ENCODE measurements around the gene SLC4A1AP. TPM values are rescaled to one million over a fixed set of nuclear protein-coding genes. Genes with fewer than 3 reads are reported as not detected.

Gene SLC4A1AP
- total and polyA plus RNA-seq, 2 of the 13 experiments (the other 11 are each of a cell fraction or from before 2014, with no cell fraction given), result 15.3 to 44.6 TPM

DNA sequence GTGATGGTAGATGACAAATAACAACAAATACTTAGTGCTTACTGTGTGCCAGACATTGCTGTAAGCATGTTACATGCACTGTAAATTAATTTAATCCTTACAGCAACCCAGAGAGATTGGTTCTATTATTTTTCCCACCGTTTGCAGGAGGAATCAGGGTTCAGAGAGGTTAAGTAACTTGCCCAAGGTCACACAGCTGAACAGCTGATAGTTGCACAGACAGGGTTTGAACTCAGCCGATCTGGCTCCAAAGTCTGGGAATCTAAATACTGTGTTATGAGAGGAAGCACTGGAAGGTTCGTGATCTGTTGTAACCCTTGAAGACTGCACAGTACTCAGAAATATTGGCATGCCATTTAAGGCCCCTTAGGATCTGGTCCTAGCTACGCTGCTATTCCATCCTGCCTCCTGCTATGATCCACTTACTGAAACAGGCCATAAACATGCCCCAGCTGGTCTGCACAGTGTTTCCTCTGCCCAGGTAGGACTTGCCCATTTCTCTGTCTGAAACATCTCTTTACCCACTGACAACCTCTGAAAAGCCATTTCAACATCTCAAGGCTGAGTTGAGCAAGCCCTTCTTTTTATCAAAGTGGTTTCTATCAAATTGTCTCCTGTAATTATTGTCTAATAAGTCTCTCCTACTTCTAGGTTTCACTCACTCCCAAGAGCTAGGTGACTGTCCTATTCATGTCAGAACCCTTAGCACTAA lies 67.4 kb downstream of the SLC4A1AP start (continued):
- TF ChIP-seq, protein P1, sequence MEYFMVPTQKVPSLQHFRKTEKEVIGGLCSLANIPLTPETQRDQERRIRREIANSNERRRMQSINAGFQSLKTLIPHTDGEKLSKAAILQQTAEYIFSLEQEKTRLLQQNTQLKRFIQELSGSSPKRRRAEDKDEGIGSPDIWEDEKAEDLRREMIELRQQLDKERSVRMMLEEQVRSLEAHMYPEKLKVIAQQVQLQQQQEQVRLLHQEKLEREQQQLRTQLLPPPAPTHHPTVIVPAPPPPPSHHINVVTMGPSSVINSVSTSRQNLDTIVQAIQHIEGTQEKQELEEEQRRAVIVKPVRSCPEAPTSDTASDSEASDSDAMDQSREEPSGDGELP (IDR thresholded peaks at IDR 0.05; ENCODE audit: borderline replicate concordance, low read depth), result peak; percentile 68; the same call in 1 of the 2 replicates
- peak; percentile 63; the same call in 1 of the 2 replicates for TF ChIP-seq CHD4 (IDR thresholded peaks at IDR 0.05; ENCODE audit: borderline replicate concordance, low read length)
- TF ChIP-seq CEBPB (IDR thresholded peaks at IDR 0.05; ENCODE audit: borderline replicate concordance, low read depth, low read length), result peak; percentile 83; the same call in 1 of the 2 replicates
- TF ChIP-seq ZNF788 (CRISPR knock-in tag; IDR thresholded peaks at IDR 0.05; ENCODE audit: borderline replicate concordance), result no peak

DNA sequence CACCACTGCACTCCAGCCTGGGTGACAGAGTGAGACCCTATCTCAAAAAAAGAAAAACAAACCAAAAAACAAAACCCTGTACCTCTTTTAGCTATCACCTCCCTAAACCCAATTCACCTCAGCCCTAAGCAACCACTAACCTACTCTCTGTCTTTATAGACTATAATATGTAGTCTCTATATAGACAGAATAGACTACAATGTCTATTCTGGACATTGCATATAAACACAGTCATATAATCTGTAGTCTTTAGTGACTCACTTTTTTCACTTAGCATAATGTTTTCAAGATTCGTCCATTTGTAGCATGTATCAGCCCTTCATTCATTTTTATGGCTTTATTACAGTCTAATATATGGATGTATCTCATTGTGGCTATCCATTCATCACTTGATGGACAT lies 70.6 kb downstream of the SLC4A1AP start:
- intact Hi-C loops (cut with micrococcal nuclease; ENCODE audit: unreplicated experiment), result no loop called here
- H3K4me1 ChIP-seq (ENCODE audit: insufficient read depth, low read length), result peaks cover 57% of the 10 kb centered on the region
- H3K9ac ChIP-seq (ENCODE audit: insufficient read depth, low read depth, low read length), result no peak overlapping the region
- ChIA-PET POLR2A (no interaction called here), CTCF (ENCODE audit: low intra/inter-chr PET ratio, low total read pairs) (no interaction called here)
- H3K27me3 ChIP-seq (ENCODE audit: control insufficient read depth in 1 of 2, insufficient read depth in 2 of 2, low read length in 2 of 2), result no peaks in the 10 kb centered on the region
- H3K27ac ChIP-seq (ENCODE audit: extremely low read length, insufficient read depth, low read length), result no peak overlapping the region
- H3K4me3 ChIP-seq (replicated peaks in 1 of 3; ENCODE audit: insufficient read depth in 1 of 3, low read depth in 2 of 3, low read length in 3 of 3), result no peak overlapping the region
- H3K36me3 ChIP-seq (replicated peaks in 1 of 2; ENCODE audit: control insufficient read depth in 1 of 2, insufficient read depth in 2 of 2, low read length in 2 of 2), result no peaks in the 10 kb centered on the region
- no peak for ATAC-seq
- in situ Hi-C loops (cut with HindIII; ENCODE audit: extremely low pct_ligation_motif_present, low pct_unique_long_range_greater_than_20kb), result no loop called here
- 44% methylated on average over 1 of the region's 1 CpG for WGBS (ENCODE audit: low lambda C conversion rate)
- H3K4me2 ChIP-seq (ENCODE audit: low read depth, low read length), result no peak overlapping the region
- no peak overlapping the region for H2AFZ ChIP-seq (ENCODE audit: low read length)
- BruUV-seq (replicated peaks), result no TSS peak
- no peaks in the 10 kb centered on the region for H3K79me2 ChIP-seq (ENCODE audit: insufficient read depth, low read length)
- H4K20me1 ChIP-seq (ENCODE audit: insufficient read depth, low read length), result no peaks in the 10 kb centered on the region
- no peak for DNase-seq (ENCODE audit: low spot score)
- FAIRE-seq, result no peak
- H3K9me3 ChIP-seq (ENCODE audit: low read length), result no peaks in the 10 kb centered on the region
- TF ChIP-seq EZH2 (conservative IDR thresholded peaks at IDR 0.05; ENCODE audit: low read depth, low read length), result no peak
- no peak for TF ChIP-seq ZSCAN25 (CRISPR knock-in tag; IDR thresholded peaks at IDR 0.05)
- TF ChIP-seq LCORL (IDR thresholded peaks at IDR 0.05), result no peak
- TF ChIP-seq LCORL (CRISPR knock-in tag; IDR thresholded peaks at IDR 0.05), result no peak
- TF ChIP-seq ZFP82 (CRISPR knock-in tag; IDR thresholded peaks at IDR 0.05; ENCODE audit: borderline replicate concordance), result no peak
- no peak for TF ChIP-seq SATB2 (CRISPR knock-in tag; IDR thresholded peaks at IDR 0.05)
- no peak for TF ChIP-seq ZFP36 (IDR thresholded peaks at IDR 0.05; ENCODE audit: borderline replicate concordance, low read depth, low read length, partially characterized antibody)
- TF ChIP-seq ZNF230 (CRISPR knock-in tag; IDR thresholded peaks at IDR 0.05), result no peak
- TF ChIP-seq HIVEP1 (CRISPR knock-in tag; IDR thresholded peaks at IDR 0.05), result no peak
- TF ChIP-seq, protein P2, sequence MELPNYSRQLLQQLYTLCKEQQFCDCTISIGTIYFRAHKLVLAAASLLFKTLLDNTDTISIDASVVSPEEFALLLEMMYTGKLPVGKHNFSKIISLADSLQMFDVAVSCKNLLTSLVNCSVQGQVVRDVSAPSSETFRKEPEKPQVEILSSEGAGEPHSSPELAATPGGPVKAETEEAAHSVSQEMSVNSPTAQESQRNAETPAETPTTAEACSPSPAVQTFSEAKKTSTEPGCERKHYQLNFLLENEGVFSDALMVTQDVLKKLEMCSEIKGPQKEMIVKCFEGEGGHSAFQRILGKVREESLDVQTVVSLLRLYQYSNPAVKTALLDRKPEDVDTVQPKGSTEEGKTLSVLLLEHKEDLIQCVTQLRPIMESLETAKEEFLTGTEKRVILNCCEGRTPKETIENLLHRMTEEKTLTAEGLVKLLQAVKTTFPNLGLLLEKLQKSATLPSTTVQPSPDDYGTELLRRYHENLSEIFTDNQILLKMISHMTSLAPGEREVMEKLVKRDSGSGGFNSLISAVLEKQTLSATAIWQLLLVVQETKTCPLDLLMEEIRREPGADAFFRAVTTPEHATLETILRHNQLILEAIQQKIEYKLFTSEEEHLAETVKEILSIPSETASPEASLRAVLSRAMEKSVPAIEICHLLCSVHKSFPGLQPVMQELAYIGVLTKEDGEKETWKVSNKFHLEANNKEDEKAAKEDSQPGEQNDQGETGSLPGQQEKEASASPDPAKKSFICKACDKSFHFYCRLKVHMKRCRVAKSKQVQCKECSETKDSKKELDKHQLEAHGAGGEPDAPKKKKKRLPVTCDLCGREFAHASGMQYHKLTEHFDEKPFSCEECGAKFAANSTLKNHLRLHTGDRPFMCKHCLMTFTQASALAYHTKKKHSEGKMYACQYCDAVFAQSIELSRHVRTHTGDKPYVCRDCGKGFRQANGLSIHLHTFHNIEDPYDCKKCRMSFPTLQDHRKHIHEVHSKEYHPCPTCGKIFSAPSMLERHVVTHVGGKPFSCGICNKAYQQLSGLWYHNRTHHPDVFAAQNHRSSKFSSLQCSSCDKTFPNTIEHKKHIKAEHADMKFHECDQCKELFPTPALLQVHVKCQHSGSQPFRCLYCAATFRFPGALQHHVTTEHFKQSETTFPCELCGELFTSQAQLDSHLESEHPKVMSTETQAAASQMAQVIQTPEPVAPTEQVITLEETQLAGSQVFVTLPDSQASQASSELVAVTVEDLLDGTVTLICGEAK (IDR thresholded peaks at IDR 0.05), result no peak
- TF ChIP-seq, protein P2 (CRISPR knock-in tag; IDR thresholded peaks at IDR 0.05), result no peak

Data from HepG2 (cell line).